Spleen (tissue), 7 donors: ENCODE measurements around the gene CHRM1.

Experiments used
- CTCF ChIP-seq, 11 experiments: fragments of 200-600 bp in 7 of 11; fragments of 450-650 bp in 4 of 11; sonication (generic) in 4 of 11; IDR thresholded peaks in 8 of 11; conservative IDR thresholded peaks in 3 of 11; 1 replicate in 7 of 11; 2 replicates in 4 of 11; pipeline versions ENCODE4 v1.4.0 to v1.8.0; 2016 to 2021; ENCODE audit warnings: antibody characterized with exemption in 11 of 11, inconsistent platforms in 4 of 11, mild to moderate bottlenecking in 1 of 11
- POLR2AphosphoS5 ChIP-seq, 3 donors: sonication (generic); formaldehyde crosslinking; IDR thresholded peaks; one replicate each; pipeline ENCODE4 v1.5.1; 2017; ENCODE audit warnings: antibody characterized with exemption in 3 of 3
- donor health status: DM: no; HTN: no; CAD: no; lungs with moderate emphysema.
- donor health status: DM: no; HTN: no; CAD: no.
- donor health status: DM: no; HTN: no; CAD: no.

- no peak for TF ChIP-seq POLR2AphosphoS5 (IDR thresholded peaks at IDR 0.05)
- TF ChIP-seq CTCF (IDR thresholded peaks at IDR 0.05 in 8 of 11, conservative IDR thresholded peaks at IDR 0.05 in 3 of 11): no peak
These were observed 37.5 kb downstream of the CHRM1 start for GRCh38 chr11:62883673-62884072.
